Measurements from ENCODE around the gene NBL1.
A peak's percentile ranks its signal among the peaks of the same experiment; 100 is the strongest.

NBL1 gene

GRCh38 chr1:19643602-19644394 is at the start of gene NBL1:
Gene NBL1 (plus strand): TSS chr1:19644311. CDS start chr1:19655031, 10,720 bp downstream.
- peak; percentile 76 to 77 for DNase-seq

GRCh38 chr1:19596065-19596713 is 47.9 kb upstream of the NBL1 start:
- peak in 1 of 2 donors; percentile 9 for DNase-seq

- peak; percentile 95 to 97 for DNase-seq
Observed at GRCh38 chr1:19596714-19597495, 47.2 kb upstream of the NBL1 start.

GRCh38 chr1:19597496-19598309 is 46.4 kb upstream of the NBL1 start:
- no peak for DNase-seq

DNA sequence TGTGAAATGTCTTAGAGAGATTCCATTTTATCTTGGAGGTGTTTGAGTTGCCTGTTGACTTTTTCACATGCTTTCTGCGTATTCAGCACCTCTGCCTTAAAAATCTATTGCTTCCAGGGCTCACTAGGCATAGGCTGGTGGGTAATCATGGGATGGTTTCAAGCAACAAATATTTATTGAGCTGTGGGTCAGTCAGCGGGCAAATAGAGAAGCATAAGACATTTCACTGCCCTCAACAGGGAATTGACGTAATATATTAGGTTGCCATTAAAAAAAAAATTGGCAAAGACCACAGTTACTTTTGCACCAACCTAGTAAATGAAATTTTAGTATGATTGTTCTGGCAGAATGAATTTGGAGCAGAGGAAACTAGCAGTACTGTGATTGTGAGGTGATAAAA is 44.3 kb upstream of the NBL1 start:
- DNase-seq: no peak

- DNase-seq: no peak
Observed at GRCh38 chr1:19602486-19602885, 41.6 kb upstream of the NBL1 start.

- DNase-seq: no peak
Observed at GRCh38 chr1:19605967-19606366, 38.1 kb upstream of the NBL1 start.

GRCh38 chr1:19606817-19607642 is 37.1 kb upstream of the NBL1 start:
- DNase-seq: peak; percentile 31 to 52

- DNase-seq: no peak
Observed at GRCh38 chr1:19608232-19608631, 35.9 kb upstream of the NBL1 start.

- no peak for DNase-seq
Observed at GRCh38 chr1:19610282-19610981, 33.7 kb upstream of the NBL1 start.

DNA sequence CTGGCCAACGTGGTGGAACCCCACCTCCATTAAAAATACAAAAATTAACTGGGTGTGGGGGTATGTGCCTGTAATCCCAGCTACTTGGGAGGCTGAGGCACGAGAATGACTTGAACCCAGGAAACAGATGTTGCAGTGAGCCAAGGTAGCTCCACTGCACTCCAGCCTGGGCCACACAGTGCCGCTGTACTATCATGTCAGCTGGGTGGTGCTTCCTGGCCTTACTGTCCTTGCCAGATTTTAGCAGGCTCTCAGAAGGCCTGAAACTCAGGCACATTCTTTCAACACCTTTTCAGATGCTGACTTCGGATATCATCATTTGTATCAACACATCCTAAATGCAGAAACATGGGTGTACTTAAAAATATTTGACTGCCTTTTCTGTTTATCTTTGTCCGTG is 31.6 kb upstream of the NBL1 start:
- no peak for DNase-seq

GRCh38 chr1:19613171-19613703 is 30.9 kb upstream of the NBL1 start:
- DNase-seq: no peak

DNA sequence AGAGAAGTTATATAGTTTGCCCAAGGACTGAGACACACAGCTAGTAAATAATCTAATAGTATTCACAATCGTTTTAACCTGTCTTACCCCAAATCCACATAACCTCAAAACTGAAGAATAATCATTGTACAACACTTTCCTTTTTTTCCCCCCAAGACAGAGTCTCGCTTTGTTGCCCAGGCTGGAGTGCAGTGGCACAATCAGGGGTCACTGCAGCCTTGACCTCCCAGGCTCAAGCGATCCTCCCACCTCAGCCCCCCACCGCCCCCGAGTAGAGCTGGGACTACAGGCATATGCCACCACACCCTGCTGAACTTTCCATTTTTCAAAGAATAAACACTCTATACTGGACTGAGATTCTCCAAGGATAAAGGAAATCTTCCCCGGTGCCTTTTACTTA is 28.7 kb upstream of the NBL1 start:
- DNase-seq: no peak

DNA sequence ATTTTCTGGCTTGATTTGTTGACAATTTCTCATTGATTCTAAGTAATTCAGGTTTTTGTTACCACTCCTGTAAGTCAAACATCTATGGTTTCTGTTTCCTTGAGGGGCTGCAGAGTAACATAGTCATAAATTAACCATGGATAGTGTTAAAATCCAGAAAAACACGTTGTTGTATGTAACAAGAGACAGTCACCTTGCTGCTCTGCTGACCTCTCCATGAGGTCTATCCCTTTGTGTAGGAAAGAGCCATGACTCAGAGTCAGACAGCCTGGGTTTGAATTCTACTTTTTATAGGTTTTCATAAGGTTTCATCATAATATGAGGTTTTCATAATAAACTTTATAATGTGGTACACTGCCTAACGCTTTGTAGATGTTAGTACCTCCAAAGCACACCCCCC is 27.6 kb upstream of the NBL1 start:
- DNase-seq: no peak

DNA sequence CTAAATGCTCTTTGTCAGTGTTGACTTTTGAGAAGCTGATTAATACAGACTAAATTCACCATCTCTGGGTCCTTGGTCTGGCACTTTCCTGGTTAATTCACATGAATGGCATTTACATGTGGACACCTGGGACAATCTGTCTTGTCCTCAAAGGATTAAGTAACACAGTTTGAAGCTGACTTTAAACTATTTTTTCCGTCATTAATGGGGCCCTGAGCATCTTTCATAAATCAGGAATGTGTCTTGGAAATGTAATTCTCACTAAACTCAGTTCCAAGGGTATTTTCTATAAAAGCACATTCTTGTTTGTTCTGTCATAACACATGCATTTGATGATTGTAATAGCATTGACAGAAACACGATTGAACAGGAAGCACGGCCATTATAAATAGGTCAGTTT is 26.7 kb upstream of the NBL1 start:
- DNase-seq: no peak

DNA sequence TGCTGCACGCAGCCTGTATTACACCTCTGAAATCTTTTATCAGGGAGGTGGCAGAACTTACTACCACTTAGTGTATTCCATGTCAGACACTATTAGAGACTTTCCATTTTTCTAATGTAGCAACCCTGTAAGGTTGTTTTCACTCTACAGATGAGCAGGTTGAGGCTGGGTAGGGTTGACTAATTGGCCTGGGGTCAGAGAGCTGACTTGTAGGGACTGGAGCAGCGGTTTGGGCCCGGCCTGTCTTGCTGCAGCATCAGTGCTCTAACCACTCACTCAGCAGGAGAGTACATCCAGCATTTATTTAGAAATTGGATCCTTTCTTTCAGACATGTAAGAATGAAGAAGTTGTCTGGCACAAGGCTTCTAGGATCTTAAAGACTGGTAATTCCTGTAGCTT is 25.7 kb upstream of the NBL1 start:
- DNase-seq: no peak

DNA sequence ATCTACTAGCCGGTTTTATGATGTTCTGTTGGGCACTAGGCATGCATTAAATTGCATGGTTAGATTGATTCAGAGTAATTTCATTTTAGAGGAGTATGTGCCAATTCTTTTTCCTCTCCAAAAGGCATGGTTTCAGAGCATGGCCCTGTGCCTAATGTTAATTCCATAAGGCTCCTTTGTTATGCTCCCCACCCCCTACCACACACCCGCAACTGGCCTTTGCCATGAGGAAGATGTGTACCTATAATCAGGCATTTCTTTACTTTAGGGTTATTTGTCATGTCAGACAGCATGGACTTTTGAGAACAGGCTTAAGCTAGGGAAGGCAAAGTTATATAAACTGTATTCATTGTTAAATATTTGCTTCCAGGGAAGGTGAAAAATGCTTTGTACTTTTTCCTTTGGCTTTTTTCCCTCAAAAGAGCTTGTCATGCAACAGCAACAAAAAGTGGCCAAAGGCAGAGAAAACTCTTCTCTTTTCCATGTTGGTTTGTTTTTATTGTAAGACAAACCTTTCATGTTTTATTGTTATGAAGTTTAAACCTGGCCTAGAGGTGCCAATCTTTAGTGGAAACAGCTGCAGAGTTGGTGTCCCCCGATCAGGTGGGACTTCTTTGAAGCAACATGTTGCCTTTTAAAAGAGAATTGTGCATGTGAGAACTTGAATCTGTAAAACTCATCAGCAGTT is 24.3 kb upstream of the NBL1 start:
- DNase-seq: no peak

DNA sequence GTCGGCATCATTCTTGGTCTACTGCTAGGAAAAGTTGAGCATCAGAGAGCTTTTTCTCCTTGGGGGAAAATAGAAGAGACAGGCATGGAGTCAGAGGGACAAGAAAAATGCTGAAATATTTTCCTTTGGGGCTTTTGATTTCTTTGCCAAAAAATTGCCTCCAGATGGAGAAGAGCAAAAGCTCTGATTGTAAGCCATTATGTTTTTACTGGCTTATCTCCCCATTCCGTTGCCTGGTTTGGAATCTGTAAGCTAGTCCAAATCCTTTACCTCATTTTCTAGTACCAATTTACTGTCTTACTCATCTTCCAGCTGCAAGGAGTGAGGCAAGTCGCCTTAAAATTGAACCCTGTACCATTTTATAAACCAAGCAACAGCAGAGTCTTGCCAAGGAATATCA is 23.3 kb upstream of the NBL1 start:
- no peak for DNase-seq

DNA sequence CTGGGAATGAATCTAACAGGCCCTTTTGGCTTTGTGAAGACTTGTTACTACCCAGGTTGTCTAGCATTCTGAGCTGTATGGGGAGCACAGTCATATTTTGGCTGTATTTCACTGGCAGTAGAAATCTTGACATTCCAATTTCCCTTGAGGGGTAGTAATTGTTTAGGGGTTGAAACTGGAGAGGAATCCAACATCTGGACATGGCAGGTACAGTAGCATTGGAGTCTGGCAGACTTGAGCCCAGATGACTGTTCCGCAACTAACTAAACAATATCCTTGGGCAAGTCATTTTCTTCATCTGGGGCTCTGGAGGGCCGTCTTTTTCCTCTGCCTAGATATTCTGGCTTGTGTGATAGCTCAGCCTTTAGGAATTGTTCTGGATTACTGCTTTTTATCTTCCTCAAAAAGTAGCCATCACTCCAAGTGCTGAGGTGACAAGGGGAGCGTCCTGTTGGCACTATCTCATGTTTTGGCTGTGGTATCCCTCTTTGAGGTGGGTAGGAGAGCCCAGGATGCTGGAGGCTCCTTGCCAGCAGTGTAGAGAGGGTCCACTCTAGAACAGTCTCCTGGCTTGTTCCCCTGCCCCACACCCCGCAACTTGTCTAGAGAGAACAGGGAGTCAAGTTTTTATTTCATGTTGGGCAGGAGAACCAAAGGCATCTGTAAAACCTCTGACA is 22.7 kb upstream of the NBL1 start:
- DNase-seq: no peak

DNA sequence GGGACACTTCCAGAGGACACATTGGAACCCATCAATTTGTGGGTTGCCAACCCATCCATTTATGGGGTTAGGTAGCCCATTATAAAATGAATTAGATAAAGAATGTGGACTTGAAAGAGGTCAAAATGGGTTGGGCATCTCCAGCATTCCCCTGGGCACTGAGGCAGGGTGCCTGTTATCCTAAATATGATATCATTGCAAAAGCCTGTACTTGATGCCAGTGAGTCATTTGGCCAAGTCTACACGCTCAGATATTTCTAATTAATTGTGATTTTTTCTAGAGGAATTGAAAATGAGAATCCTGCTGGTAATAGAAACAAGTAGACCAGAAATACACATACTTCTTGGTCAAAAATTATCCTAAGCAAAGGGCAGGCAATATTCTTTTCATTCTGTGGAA is 21.9 kb upstream of the NBL1 start:
- DNase-seq: no peak
